HepG2 (cell line): ENCODE data around the gene SF1.

ENCODE experiments used
- KDM2A ChIP-seq: sonication (generic); formaldehyde crosslinking; IDR thresholded peaks from 2 replicates; pipeline ENCODE4 v1.4.0; 2020; ENCODE audit warnings: low read depth, missing genetic modification reagents, borderline replicate concordance
- POLR2G ChIP-seq: fragments of 200-400 bp; formaldehyde crosslinking; IDR thresholded peaks from 2 replicates; pipeline ENCODE4 v1.6.1; 2018; ENCODE audit warnings: mild to moderate bottlenecking, low read depth, low read length, moderate library complexity
- SIN3A ChIP-seq: IDR thresholded peaks from 2 replicates; pipeline ENCODE4 v1.6.1; 2011; ENCODE audit warnings: low read depth, mild to moderate bottlenecking, control low read depth, low read length, borderline replicate concordance
- ZFP36 ChIP-seq: fragments of 150-350 bp; IDR thresholded peaks from 2 replicates; pipeline ENCODE4 v1.6.1; 2018; ENCODE audit warnings: borderline replicate concordance, low read length, low read depth; ENCODE audit not compliant: partially characterized antibody
- ZNF160 ChIP-seq: sonication (generic); formaldehyde crosslinking; IDR thresholded peaks from 2 replicates; pipeline ENCODE4 v1.8.0; 2022; ENCODE audit warnings: mild to moderate bottlenecking, inconsistent platforms, missing genetic modification reagents
- ZNF451 ChIP-seq: sonication (generic); formaldehyde crosslinking; IDR thresholded peaks from 2 replicates; pipeline ENCODE4 v1.5.0; 2020; ENCODE audit warnings: mild to moderate bottlenecking, missing genetic modification reagents
- ZNF550 ChIP-seq: sonication (generic); formaldehyde crosslinking; IDR thresholded peaks from 2 replicates; pipeline ENCODE4 v1.4.0; 2020; ENCODE audit warnings: mild to moderate bottlenecking, missing genetic modification reagents, borderline replicate concordance
- TF ChIP-seq, protein P1 (sequence below): sonication (generic); formaldehyde crosslinking; IDR thresholded peaks from 2 replicates; pipeline ENCODE4 v1.5.0; 2020; ENCODE audit warnings: mild to moderate bottlenecking, missing genetic modification reagents, moderate library complexity

DNA sequence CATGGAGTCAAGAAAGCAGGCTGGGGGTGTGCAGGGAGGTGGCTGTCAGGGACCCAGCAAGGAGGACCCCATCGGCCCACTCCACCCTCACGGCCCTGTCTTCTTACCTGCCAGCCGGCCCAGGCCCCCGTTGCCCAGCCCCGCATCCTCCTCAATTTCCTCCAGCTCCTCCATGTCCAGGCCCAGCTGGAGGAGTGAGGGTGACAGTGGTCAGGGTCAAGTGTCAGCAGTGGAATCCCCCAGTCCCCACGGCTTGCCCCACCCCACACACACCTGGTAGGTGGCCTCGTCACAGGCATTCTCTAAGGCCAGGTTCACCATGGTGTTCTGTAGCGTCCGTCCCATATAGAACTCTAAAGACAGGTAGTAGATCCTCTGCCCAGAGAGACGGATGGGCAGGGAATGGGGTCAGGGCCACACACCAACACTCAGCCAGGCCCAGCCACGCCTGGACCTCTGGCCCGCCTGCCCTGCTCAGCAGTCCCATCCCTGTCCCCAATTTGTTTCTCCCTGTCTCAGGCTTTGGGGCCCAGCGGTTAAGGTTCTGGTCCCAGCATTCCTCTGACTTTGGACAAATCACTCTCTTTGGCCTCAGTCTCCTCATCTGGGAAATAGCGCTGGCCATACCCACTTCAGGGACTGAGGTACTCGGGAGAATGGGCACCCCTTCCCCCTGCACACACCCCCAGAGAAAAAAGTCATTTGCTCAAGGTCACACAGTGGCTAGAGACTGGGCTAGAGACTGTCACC, 19.8 kb downstream of the SF1 start:
- TF ChIP-seq SIN3A: no peak
- no peak for TF ChIP-seq KDM2A (CRISPR knock-in tag)
- TF ChIP-seq, protein P1, sequence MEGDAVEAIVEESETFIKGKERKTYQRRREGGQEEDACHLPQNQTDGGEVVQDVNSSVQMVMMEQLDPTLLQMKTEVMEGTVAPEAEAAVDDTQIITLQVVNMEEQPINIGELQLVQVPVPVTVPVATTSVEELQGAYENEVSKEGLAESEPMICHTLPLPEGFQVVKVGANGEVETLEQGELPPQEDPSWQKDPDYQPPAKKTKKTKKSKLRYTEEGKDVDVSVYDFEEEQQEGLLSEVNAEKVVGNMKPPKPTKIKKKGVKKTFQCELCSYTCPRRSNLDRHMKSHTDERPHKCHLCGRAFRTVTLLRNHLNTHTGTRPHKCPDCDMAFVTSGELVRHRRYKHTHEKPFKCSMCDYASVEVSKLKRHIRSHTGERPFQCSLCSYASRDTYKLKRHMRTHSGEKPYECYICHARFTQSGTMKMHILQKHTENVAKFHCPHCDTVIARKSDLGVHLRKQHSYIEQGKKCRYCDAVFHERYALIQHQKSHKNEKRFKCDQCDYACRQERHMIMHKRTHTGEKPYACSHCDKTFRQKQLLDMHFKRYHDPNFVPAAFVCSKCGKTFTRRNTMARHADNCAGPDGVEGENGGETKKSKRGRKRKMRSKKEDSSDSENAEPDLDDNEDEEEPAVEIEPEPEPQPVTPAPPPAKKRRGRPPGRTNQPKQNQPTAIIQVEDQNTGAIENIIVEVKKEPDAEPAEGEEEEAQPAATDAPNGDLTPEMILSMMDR (CRISPR knock-in tag): no peak
- no peak for TF ChIP-seq ZNF451 (CRISPR knock-in tag)
- no peak for TF ChIP-seq ZNF160 (CRISPR knock-in tag)
- TF ChIP-seq POLR2G: no peak
- TF ChIP-seq ZNF550 (CRISPR knock-in tag): no peak
- TF ChIP-seq ZFP36: no peak
